NCI-H1436 (cell line): ENCODE results near the gene GALNT2.
A peak's percentile ranks its signal among the peaks of the same experiment; 100 is the strongest.

Source experiments
- DNase-seq: peaks from one replicate; lab custom pipeline; 2025; lab: John Stamatoyannopoulos, UW

Gene GALNT2

GRCh38 chr1:230163719-230164118 is 96.7 kb downstream of the GALNT2 start:
- DNase-seq = no peak

- DNase-seq = no peak
Observed at GRCh38 chr1:230165536-230165935, 98.5 kb downstream of the GALNT2 start.

DNA sequence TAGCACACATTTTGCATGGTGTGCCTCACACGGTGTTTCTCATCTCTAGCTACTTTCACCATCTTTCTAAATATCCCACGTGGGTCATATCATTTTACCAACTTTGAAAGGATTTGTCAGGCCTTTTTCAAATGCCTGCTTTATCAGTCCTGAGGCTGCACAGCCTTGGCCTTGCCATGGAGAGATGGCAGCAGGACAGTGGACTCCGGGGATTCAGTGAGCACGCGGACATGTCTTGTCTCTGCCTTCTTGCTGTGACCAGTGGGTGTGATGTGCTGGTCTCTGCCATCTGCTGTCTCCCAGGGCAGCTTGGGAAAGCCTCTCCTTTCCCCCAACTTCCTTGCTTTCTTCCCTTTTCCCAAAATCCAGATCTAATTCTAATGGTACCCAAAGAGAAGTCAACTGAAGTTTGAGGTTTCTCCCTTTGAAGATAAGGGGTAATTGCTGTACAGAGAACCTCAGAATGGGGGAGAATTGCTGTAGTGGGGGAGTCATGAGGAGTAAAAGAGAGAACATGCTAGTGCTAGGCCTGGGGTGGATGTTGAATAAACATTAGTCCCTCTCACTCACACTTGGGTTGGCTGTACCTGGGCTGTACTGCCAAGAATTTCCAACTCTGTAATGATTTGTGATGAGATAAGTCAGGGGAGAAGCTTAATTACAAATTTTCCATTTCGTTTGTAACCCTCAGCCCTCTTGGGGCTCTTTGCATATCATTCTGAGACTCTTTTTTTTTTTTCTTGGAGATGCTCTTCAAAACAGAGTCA is 99.5 kb downstream of the GALNT2 start:
- no peak for DNase-seq

DNA sequence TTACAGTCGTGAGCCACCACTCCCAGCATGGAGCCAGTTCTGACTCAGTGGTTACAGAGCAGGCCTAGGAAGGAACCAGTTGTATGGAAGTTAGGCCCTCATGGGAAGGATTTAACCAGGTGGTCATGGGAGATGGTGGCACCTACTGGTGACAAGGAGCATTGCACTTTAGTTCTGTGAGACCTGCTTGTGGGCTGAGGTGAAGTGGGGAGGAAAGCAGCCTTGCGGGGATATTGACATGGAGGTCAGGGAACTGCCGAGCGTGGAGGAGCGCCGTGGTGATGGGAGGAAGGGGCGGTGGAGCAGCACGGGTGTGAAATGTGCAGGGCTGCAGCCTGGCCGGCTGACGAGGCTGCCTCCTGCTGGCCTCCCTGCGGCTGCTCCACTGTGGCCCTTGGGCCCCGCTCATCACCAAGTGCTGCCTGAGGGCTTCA is 100.4 kb downstream of the GALNT2 start:
- peak; percentile 33 for DNase-seq

- no peak for DNase-seq
Observed at GRCh38 chr1:230169454-230170152, 102.6 kb downstream of the GALNT2 start.

GRCh38 chr1:230170153-230170547 is 103.1 kb downstream of the GALNT2 start:
- no peak for DNase-seq

DNA sequence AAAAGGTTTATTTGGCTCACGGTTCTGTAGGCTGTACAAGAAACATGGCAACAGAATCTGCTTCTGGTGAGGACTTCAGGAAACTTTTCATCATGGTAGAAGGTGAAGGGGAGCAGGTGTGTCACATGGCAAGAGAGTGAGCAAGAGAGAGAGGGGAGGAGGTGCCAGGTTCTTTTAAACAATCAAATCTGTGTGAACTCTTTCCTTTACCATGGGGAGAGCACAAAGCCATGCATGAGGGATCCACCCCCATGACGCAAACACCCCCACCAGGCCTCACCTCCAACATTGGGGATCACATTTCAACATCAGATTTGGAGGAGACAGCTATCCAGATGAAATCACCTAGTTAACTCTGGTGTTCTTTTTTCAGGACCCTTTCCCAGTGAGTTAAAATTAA is 103.6 kb downstream of the GALNT2 start:
- DNase-seq = no peak

DNA sequence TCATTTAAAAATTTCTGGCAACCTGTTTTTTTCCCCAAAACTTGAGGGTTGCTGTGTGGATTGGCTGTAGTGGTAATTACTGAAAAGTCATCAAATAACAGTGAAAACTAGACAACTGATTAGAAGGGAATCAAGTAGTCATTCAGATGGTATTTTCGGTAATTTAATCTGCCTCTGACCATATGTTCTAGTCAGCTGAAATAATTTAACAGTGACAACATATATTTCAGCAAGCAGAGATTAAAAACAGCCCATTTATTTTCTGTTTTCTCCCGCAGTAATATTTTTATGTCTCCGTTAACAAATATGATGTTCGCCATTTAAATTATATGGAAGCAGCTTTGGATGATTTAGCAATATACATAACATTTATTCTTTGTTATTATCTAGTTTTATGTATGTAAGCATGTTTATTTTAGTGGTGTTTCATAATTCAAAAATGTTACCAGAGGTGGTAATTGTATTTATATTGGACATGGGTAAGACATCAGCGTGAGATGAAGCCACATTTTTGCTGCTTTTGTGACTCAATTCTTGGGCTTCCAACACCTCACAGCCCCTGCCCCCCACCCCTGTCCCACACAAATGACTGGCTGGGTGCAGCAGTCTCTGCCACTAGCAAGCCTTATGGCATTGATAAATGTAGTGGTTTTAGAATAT is 104.4 kb downstream of the GALNT2 start:
- no peak for DNase-seq

GRCh38 chr1:230172016-230172537 is 105.0 kb downstream of the GALNT2 start:
- no peak for DNase-seq

DNA sequence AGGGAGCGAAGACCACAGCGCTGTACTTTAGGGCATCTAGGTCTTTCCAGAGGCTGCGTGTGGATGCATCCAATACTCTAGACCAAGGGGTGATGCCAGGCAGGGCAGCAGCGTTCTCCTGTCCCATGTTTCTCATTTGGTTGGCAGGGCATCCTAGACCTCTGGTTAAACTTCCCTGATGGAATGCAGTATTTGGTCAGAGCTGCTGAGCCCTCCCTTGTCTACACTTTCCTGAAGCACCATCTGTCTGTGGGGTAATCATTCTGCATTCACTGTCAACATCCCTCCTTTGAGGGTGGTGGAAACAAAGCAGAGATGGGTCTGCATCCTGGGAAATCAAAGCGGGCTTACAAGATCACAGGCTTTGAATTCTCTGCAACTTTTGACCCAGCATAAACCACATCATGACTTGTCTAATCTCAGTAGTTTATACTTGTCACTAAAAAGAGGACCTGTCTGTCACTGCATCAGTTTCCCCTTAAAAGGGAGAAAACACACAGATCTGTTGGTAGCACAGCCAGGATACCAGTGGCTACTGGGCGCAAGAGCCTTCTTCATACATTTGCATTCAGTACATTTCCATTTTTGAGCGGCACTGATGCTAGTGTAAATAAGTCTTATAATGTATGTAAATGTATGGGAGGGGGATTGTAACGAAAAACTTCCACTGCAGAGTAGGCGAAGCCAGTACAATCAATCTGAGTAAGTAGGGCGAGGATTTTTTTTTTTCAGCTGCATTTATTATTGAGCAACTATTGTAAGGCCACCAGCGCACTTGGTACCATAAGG is 106.3 kb downstream of the GALNT2 start:
- no peak for DNase-seq

DNA sequence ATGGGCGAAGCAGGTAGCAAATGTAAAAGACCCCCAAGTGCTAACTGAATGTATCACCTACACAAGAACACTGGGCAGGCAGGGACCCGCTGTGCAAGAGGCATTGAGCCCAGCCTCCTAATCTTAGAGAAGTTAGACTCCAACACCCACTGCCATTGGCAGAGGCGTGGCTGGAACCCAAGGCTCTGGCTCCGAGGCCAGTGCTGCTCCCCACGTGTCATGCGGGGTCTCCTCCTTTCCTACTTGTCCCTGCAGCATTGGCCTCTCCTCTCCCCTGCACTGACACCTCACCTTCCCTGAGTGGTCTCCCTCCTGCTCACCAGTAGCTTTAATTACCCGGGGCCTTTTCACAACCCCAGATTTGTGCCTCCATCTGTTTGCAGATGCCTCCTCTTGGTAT is 107.0 kb downstream of the GALNT2 start:
- DNase-seq = no peak

DNA sequence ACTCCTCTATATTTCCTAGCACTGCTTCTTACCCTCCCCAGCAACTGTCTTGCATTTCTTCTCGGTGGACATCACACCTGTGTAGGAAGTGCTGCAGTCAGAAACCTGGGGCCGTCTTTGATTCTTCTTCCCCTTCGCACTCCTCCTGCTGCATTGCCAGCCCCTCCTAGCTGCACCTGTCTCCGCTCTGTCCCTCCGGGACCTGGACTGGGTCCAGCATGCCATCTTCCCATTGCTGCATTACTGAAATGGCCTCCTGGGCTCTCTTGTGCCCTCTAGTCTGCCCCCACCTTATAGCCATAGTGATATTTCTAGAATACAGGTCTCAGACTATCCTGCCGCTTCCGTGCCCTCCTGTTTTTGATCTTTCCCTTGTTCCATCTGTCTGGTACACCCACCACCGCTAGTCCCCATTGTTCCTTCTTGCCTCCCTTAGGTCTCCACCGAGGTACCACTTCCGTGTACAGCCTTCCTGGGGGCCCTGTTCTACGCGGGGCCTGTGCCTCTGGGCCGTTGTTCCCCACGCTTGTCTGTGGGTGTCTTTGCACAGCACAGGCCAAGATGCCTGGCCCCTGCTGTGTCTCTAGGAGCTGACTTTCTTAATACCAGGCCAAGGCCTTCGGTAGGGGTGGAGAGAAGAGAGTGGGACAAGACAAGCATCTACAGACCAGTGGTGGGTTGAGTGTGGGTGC is 107.6 kb downstream of the GALNT2 start:
- no peak for DNase-seq

GRCh38 chr1:230175163-230175747 is 108.2 kb downstream of the GALNT2 start:
- no peak for DNase-seq

DNA sequence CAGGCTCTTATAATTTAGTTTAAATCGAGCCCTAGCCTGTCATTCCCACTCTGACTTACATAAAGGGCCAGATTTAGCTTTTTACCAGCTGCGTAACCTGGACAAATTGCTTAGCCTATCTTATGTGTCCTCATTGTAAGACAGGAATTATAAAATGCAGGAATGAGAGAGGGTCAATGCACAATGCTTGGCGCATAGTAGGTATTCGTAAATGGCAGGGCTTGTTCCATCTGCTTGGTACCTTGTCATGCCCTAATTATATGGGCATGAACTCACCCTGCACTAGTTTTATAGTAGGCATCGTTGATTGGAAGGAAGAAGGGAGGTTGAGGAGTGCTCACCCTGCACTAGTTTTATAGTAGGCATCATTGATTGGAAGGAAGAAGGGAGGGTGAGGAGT is 108.8 kb downstream of the GALNT2 start:
- DNase-seq = no peak

GRCh38 chr1:230176326-230176725 is 109.3 kb downstream of the GALNT2 start:
- DNase-seq = no peak

DNA sequence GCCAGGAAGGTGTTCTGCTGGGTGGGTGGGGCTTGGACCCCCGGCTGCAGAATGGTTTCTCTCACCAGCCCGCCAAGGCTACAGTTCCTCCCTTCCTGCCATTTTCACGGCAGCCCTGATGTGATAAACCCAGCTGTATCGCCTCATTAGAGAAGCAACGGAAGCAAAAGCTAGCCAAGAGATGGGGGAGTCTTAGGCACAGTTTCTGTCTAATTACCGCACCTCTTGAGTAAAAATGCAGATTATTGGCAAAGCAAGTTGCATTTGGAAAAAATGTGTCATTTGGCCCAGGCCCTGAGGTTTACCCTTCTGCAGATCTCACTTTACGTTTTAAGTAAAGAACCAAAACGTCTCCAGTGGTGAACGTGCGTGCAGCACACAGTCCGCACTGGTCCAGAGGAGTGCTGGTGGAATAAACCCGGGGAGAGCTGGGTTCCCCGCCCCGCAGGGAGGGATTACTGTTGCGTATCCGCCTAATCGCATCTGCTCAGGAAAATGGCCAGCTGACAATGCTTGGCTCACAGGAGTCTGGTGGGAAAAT is 109.9 kb downstream of the GALNT2 start:
- DNase-seq = no peak

DNA sequence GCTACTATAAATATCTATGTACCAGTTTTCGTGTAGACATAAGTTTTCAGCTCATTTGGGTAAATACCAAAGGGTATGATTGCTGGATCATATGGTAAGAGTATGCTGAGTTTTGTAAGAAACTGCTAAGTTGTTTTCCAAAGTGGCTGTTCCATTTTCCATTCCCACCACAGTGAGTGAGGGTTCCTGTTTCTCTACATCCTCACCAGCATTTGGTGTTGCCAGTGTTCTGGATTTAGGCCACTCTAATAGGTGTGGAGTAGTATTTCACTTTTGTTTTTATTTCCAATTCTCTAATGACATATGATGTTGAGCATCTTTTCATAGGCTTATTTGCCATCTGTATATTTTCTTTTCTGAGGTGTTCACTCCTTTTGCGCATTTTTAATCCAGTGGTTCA is 112.2 kb downstream of the GALNT2 start:
- no peak for DNase-seq

DNA sequence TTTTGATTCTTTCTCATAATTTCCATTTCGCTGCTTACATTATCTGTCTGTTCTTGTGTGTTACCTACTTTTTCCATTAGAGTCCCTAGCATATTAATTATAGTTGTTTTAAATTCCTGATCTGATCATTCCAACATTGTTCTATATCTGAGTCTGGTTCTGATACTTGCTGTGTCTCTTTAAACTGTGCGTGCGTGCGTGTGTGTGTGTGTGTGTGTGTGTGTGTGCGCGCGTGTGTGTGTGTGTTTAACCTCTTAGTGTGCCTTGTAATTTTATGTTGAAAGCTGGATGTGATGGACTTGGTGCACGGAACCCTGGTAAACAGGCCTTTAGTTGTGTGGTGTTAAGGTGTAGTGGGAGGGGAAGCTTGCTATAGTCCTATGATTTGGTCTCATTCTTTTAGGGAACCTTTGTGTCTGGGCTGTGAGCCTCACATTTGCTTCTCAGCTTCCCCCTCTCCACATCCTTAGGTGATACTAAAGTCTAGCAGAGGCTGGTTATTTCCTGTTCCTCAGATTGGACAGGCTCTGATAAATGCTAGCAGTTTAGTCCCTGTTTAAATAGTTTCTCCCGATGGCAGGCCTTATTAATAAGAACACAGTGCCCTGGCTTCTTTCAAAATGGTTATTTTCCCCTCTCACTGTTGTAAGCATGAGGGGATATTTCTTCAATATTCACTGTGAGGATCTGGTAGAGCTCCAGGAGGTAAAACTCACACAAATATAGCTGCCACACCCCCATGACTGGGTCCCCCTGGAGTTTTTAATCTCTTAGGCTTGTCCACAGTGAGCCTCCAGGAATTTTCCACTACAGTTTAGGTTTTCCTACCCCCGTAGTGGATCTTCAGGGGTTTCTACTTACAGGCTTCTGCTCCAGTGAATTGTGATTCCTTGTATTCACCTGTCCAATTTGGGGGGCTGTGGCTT is 118.3 kb downstream of the GALNT2 start:
- DNase-seq = no peak

DNA sequence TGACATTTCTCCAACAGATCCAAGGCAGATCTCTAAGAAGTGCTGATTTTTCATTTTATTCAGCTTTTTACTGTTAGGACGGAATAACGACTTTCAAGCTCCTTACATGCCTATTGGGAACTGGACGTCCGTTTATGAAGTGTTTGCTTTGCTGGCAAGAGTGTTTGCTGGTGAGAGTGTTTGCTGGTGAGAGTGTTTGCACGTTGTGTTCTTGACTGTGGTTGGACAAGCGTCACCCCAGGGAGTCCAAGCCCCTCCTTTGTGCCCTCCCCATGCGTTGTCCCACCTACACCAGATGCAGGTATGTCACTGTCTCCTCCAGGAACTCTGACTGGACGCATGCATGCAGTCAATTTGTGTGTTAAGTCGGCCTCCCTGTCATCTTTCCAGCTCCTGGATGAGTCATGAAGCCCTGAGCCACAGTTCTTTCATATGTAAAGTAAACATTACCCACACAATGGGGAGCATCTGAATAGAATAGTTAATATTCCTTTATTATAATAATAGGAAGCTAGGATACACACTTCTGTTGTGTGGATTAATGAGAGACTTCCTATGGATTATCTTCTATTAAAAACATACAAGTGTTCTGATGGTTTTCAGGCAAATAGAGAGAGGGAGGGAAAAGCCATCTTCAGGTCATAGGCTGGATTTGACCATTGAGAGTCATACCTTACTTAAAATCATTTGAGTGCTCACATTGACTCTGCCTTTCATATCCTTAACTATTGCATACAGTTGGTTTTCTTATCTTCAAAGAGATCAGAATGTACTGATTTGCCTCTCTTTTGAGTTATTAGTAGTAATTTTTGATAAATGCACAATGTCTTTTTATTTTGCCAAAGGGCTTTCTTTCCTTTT is 119.2 kb downstream of the GALNT2 start:
- DNase-seq = peak; percentile 83
